ENCODE measurements around the gene RPS25. TPM values are rescaled to one million over a fixed set of nuclear protein-coding genes. Genes with fewer than 3 reads are reported as not detected.
A peak's percentile ranks its signal among the peaks of the same experiment; 100 is the strongest.

RPS25 gene
- total and polyA plus RNA-seq, 9 of the 15 experiments (the other 6 are each of a cell fraction or from before 2014, with no cell fraction given), result 1,553 to 5,486 (median 2,471) TPM

- TF ChIP-seq E2F8 (IDR thresholded peaks at IDR 0.05; ENCODE audit: low read depth, partially characterized antibody) (no peak), POLR2G (IDR thresholded peaks at IDR 0.05; ENCODE audit: low read depth, low read length) (peak; percentile 58; the same call in 1 of the 2 replicates)
These were observed 3.8 kb downstream of the RPS25 start (continued) for GRCh38 chr11:119014209-119014924.

GRCh38 chr11:119012629-119013170, 5.4 kb downstream of the RPS25 start:
- ChIA-PET POLR2A (interaction anchor here (1.0 to 5.9 kb wide), 3 partner anchors 9 to 16 kb away, joined by 3 to 33 read pairs (median 4); no protein-coding TSS in a partner anchor), CTCF (ENCODE audit: low intra/inter-chr PET ratio) (no interaction called here)
- Histone ChIP-seq H3K79me2 (ENCODE audit: control insufficient read depth, insufficient read depth, low read length) (peaks cover 26% of the 10 kb centered on the region), H3K36me3 (ENCODE audit: control insufficient read depth, insufficient read depth, low read length) (peaks cover 69% of the 10 kb centered on the region), H3K27me3 (ENCODE audit: control insufficient read depth in 2 of 2, insufficient read depth in 2 of 2, low read length in 2 of 2) (no peaks in the 10 kb centered on the region), H3K4me2 (ENCODE audit: insufficient read depth, low read length) (no peak overlapping the region), H3K9me1 (ENCODE audit: control insufficient read depth, insufficient read depth, low read length) (no peaks in the 10 kb centered on the region), H4K20me1 (replicated peaks; ENCODE audit: control insufficient read depth, insufficient read depth, low read length) (no peaks in the 10 kb centered on the region), H3K4me3 (no peak overlapping the region), H3K9ac (ENCODE audit: insufficient read depth in 1 of 2, low read depth in 2 of 2, low read length in 2 of 2) (no peak overlapping the region), H3K27ac (ENCODE audit: extremely low read depth, low read depth, low read length) (no peak overlapping the region), H3K4me1 (replicated peaks in 1 of 2; ENCODE audit: control insufficient read depth in 2 of 2, insufficient read depth in 2 of 2, low read length in 2 of 2) (peaks cover 3 to 6% of the 10 kb centered on the region in 2 experiments; a peak in 3 of 5 replicates), H2AFZ (ENCODE audit: low read depth, low read length) (no peak overlapping the region), H3K9me3 (replicated peaks; ENCODE audit: control insufficient read depth, insufficient read depth, low read depth, low read length) (no peaks in the 10 kb centered on the region; the same call in 1 of the 2 replicates)
- FAIRE-seq (no peak), ATAC-seq (no peak), DNase-seq (ENCODE audit: extremely low read depth in 1 of 4, low spot score in 3 of 4) (peak in 1 of 4 experiments; percentile 9)
- TF ChIP-seq DNMT1 (IDR thresholded peaks at IDR 0.05) (no peak), MXD1 (CRISPR knock-in tag; IDR thresholded peaks at IDR 0.05; ENCODE audit: borderline replicate concordance, poor library complexity, severe bottlenecking) (no peak), PTBP1 (IDR thresholded peaks at IDR 0.05; ENCODE audit: low read depth, low read length) (no peak), ZNF316 (IDR thresholded peaks at IDR 0.05) (peak; percentile 47), E2F3 (CRISPR knock-in tag; IDR thresholded peaks at IDR 0.05) (no peak)
- intact Hi-C loops (cut with micrococcal nuclease), result no loop called here
- no TSS peak for BruUV-seq (replicated peaks)
- WGBS (ENCODE audit: insufficient coverage, low coverage, missing lambda C conversion rate), result 78% methylated on average over 3 of the region's 3 CpGs
- in situ Hi-C loops (cut with MboI), result no loop called here

All from K562 (cell line).